H7 (cell line): ENCODE data around the gene PRKCH. TPM values are rescaled to one million over a fixed set of nuclear protein-coding genes. Genes with fewer than 3 reads are reported as not detected.

Source experiments
- DNase-seq: peaks from one replicate; pipeline ENCODE4 v3.0.0; 2012
- H3K27me3 ChIP-seq: 2 replicates; pipeline ENCODE4 v1.6.0; 2011; ENCODE audit warnings: mild to moderate bottlenecking, low read length; ENCODE audit not compliant: control insufficient read depth, insufficient read depth
- H3K36me3 ChIP-seq: replicated peaks from 2 replicates; pipeline ENCODE4 v1.5.1; 2011; ENCODE audit warnings: low read length; ENCODE audit not compliant: control insufficient read depth, insufficient read depth
- H3K4me3 ChIP-seq: 2 replicates; pipeline ENCODE4 v1.5.1; 2011; ENCODE audit warnings: low read depth, mild to moderate bottlenecking, control low read depth, low read length, moderate library complexity; ENCODE audit not compliant: insufficient read depth
- total RNA-seq: library from RNA; depleted of rRNA; stranded (reverse); fragments of >200 nt; shearing (Covaris generic); gene quantifications from 2 replicates; pipeline ENCODE4 v1.2.3, GENCODE V29; 2014

PRKCH gene
- total RNA-seq, 1 experiment from 2014 or later, result 6.3 TPM

DNA sequence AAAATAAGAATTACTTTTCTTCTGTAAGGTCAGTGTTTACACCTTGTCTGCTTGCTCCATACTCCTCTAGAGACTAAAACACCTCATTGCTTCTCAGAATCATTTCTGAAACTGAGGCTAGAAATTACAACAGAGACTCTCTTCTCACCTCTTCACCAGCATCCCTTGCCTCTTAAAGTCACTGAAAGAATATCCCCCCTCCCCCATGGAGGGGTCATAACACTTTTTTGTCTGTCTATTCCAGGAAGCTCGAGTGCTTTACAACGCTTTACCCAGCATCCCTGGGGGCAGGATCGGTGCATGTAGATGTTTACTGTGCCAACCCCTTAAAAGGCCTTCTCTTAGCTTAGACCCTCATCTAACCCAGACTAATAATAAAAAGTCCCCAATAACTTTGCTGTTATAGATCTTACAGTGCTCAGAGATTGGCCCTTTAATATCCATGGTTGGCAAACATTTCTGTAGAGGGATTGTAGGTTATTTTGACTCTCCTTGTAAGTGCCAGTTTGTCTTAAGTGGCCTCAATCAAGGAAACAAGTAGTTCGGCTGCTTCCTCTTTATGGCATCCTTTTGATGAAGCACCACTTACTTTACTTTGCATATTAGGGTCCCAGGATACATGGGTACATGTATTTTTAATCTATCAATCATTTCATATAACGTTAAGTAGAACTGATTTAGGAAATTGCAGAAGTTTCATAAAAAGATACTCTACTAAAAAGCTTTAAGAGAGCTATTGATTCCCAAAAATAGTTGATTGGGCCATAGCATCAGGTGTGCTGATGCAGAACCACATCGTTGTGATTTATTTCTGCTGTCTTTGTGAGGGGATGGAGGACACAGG lies 29.3 kb downstream of the PRKCH start:
- DNase-seq, result no peak
- H3K36me3 ChIP-seq, result no peaks in the 10 kb centered on the region
- no peaks in the 10 kb centered on the region for H3K27me3 ChIP-seq
- no peak overlapping the region for H3K4me3 ChIP-seq

- H3K36me3 ChIP-seq, result no peaks in the 10 kb centered on the region
- no peak for DNase-seq
- H3K27me3 ChIP-seq, result no peaks in the 10 kb centered on the region
- no peak overlapping the region for H3K4me3 ChIP-seq
Observed at GRCh38 chr14:61351477-61351876, 30.1 kb downstream of the PRKCH start.

DNA sequence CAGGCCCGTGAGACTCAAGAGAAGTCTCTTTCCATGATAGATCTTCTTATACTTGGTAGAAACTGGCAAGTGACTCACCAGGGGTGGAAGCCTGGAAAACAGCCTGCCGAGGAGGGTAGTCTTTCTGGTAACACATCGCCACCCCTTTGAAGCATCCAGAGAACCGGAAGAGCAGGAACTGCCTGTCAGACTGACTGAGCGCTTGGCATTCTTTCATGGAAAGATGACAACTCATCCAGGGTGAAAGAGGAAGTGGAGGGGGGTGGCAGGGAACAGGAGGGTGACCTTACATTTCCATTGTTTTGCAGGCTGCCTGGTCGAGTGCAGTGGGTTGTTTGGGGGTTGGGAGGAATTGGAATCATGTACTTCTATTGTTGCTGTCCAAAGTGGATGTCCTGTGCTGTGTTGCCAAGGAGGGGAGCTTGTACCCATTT lies 34.5 kb downstream of the PRKCH start:
- peak; percentile 19 for DNase-seq
- H3K36me3 ChIP-seq, result no peaks in the 10 kb centered on the region
- no peaks in the 10 kb centered on the region for H3K27me3 ChIP-seq
- no peak overlapping the region for H3K4me3 ChIP-seq

- no peak for DNase-seq
- Histone ChIP-seq H3K36me3 (no peaks in the 10 kb centered on the region), H3K27me3 (no peaks in the 10 kb centered on the region), H3K4me3 (no peak overlapping the region)
Observed at GRCh38 chr14:61357123-61357522, 35.7 kb downstream of the PRKCH start.

DNA sequence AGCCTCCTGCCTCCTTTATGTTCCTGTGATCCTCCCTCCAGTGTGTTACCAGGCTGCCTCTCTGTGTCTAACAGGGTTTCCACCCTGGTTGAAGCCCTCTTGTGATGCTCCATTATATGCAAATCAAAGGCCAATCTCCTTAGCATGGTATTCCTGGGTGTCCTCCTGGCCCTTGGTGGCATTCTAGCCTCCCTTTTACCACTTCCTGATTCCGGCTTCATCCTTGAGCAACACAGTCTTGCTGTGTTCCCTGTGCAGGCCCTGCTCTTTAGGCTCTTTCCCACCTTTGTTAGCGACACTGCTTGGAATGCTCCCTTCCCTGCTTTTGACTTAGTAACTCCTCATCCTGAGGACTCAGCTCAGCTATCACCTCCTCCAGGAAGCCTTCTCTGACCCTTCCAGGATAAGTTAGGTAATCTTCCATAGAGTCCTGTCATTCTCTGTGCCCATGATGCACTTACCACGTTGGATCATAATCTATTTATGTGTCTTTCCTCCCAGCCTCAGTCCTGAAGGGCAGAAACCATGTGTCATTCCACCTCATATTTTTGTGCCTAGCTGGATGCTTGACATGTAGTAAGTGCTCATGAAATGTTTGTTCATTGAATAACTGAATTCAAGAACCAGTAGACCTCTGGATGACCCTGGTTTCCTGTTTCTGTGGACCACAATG lies 37.3 kb downstream of the PRKCH start:
- Histone ChIP-seq H3K27me3 (no peaks in the 10 kb centered on the region), H3K36me3 (no peaks in the 10 kb centered on the region), H3K4me3 (no peak overlapping the region)
- DNase-seq, result no peak

- H3K4me3 ChIP-seq, result no peak overlapping the region
- H3K36me3 ChIP-seq, result no peaks in the 10 kb centered on the region
- H3K27me3 ChIP-seq, result no peaks in the 10 kb centered on the region
- no peak for DNase-seq
Observed at GRCh38 chr14:61360796-61361525, 39.6 kb downstream of the PRKCH start.

GRCh38 chr14:61362072-61362750 lies 40.8 kb downstream of the PRKCH start:
- no peak overlapping the region for H3K4me3 ChIP-seq
- no peaks in the 10 kb centered on the region for H3K27me3 ChIP-seq
- DNase-seq, result no peak
- no peaks in the 10 kb centered on the region for H3K36me3 ChIP-seq

GRCh38 chr14:61364243-61364642 lies 42.9 kb downstream of the PRKCH start:
- no peak for DNase-seq
- no peaks in the 10 kb centered on the region for H3K36me3 ChIP-seq
- H3K27me3 ChIP-seq, result no peaks in the 10 kb centered on the region
- no peak overlapping the region for H3K4me3 ChIP-seq

DNA sequence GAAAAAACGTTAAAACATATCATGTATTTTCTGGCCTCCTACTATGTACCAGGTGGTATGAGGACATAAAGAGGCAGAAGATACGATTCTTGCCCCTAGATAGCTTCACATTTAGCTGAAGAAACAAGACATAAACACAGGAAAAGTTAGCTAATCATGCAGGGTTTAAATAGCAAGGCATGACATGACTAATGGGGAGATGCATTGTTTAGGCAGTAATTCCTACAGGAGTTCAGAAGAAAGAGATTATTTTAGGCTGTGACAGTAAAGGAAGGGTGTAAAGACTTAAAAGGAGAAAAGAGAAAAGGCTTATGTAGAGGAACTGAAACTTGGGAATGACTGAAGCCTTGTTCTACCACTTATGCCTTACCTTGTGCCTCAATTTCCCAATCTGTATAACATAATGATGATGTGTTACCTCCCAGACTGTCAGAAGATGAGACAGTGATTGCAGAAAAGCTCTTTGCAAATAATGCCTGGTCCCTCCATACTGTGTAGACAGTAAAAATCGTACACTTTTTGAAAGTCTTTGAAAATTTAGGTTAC lies 44.4 kb downstream of the PRKCH start:
- no peaks in the 10 kb centered on the region for H3K36me3 ChIP-seq

DNA sequence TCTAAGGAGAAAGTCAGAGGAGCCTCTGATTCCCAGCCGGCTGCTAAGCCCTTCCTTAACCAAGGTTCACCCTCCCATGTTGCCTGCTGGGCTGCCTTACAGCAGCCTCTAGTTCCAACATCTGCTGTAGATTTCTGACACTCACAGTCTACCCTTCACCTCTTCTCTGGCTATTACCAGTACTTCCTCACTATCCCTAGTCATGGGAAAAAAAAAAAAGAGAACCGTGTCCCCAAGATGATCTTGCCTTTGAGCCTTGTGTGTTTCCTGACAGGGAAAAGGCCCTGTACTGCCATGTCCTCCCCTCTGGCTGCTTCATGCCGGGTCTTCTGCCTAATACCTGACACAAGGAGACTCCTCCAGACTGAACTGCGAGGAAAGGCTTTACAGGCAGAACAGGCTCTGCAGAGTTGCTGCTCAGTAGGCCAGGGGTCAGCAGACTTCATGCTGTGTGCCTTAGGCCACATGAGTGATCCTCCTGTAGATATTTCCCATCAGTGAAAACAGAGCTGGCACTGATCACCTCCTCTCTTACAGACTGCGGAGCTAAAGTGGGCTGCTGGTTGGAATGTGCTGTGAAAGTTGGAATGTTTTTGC lies 46.8 kb downstream of the PRKCH start:
- Histone ChIP-seq H3K36me3 (no peaks in the 10 kb centered on the region), H3K27me3 (no peaks in the 10 kb centered on the region), H3K4me3 (no peak overlapping the region)
- DNase-seq, result no peak

More for the DNA sequence above, 44.4 kb downstream of the PRKCH start:
- DNase-seq, result no peak
- Histone ChIP-seq H3K4me3 (no peak overlapping the region), H3K27me3 (no peaks in the 10 kb centered on the region)

GRCh38 chr14:61368781-61369453 lies 47.5 kb downstream of the PRKCH start:
- no peak for DNase-seq
- Histone ChIP-seq H3K36me3 (no peaks in the 10 kb centered on the region), H3K27me3 (no peaks in the 10 kb centered on the region), H3K4me3 (no peak overlapping the region)

GRCh38 chr14:61369454-61369810 lies 48.1 kb downstream of the PRKCH start:
- no peak overlapping the region for H3K4me3 ChIP-seq
- H3K27me3 ChIP-seq, result no peaks in the 10 kb centered on the region
- no peak for DNase-seq
- no peaks in the 10 kb centered on the region for H3K36me3 ChIP-seq

GRCh38 chr14:61372379-61372778 lies 51.0 kb downstream of the PRKCH start:
- DNase-seq, result no peak
- Histone ChIP-seq H3K4me3 (no peak overlapping the region), H3K27me3 (no peaks in the 10 kb centered on the region), H3K36me3 (no peaks in the 10 kb centered on the region)
